AG04449 (cell line): ENCODE measurements around the gene TMEM186.

ENCODE experiments used
- CTCF ChIA-PET: fragments of 350-600 bp; formaldehyde crosslinking; extraction: SDS; loops from one replicate; lab custom pipeline; 2021; ENCODE audit warnings: antibody characterized with exemption; lab: Yijun Ruan, JAX
- POLR2A ChIA-PET: fragments of 400-600, 350-600 bp; formaldehyde crosslinking; extraction: SDS; loops from one replicate; lab custom pipeline; 2020; ENCODE audit warnings: antibody characterized with exemption, inconsistent platforms; lab: Yijun Ruan, JAX
- DNase-seq: peaks from one replicate; pipeline ENCODE4 v3.0.0-alpha.2; 2010; ENCODE audit warnings: low read depth, low spot score
- H3K4me3 ChIP-seq: 2 replicates; pipeline ENCODE4 v1.5.1; 2011; ENCODE audit warnings: low read depth, mild to moderate bottlenecking, control low read depth, low read length
- TF ChIP-seq, protein P1 (sequence below): IDR thresholded peaks from one replicate; pipeline ENCODE4 v1.5.1; 2011; ENCODE audit warnings: mild to moderate bottlenecking, moderate library complexity, low read length, control low read depth, inconsistent platforms; ENCODE audit not compliant: insufficient read depth; ENCODE audit errors: missing control alignments

Gene TMEM186

DNA sequence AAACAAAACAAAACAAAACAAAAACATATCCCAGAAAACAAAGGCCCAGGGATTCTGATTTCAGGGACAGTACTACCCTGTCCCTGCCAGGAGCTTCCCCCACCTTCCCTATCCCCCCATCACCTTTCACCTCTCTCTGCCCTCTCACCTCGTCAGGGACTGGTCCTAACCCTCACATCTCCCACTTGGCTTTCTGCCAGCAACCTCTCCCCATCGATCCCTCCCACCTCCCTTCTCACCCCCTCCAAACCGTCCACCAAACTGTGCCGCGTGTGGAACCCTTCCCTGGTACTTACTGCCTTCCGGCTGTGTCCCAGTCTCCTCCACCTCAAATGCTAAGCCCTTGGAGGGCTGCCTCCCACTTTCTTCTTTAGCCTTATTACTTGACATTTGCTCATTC, 36.4 kb downstream of the TMEM186 start:
- no peak overlapping the region for H3K4me3 ChIP-seq
- CTCF ChIA-PET, result no interaction called here
- no peak for DNase-seq
- TF ChIP-seq, protein P1, sequence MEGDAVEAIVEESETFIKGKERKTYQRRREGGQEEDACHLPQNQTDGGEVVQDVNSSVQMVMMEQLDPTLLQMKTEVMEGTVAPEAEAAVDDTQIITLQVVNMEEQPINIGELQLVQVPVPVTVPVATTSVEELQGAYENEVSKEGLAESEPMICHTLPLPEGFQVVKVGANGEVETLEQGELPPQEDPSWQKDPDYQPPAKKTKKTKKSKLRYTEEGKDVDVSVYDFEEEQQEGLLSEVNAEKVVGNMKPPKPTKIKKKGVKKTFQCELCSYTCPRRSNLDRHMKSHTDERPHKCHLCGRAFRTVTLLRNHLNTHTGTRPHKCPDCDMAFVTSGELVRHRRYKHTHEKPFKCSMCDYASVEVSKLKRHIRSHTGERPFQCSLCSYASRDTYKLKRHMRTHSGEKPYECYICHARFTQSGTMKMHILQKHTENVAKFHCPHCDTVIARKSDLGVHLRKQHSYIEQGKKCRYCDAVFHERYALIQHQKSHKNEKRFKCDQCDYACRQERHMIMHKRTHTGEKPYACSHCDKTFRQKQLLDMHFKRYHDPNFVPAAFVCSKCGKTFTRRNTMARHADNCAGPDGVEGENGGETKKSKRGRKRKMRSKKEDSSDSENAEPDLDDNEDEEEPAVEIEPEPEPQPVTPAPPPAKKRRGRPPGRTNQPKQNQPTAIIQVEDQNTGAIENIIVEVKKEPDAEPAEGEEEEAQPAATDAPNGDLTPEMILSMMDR, result no peak
- POLR2A ChIA-PET, result no interaction called here

DNA sequence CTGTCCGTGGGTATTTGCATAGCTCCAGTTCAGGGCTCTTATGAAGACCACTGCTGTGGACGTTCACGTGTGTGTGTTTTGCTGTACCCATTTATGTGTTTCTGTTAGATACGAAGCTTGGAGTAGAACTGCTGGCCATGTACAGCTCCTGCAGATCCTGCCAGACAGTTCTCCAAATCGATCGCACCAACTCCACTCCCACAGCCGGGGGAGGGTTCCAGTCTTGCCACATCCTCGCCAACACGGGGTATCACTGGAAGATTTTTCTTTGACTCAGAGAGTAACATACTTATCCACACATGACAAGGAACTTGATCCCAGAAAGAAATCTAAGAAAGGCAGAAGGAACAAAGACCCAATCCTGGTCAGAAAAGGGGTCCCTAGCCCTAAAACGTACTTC, 37.4 kb downstream of the TMEM186 start:
- no peak for DNase-seq
- H3K4me3 ChIP-seq, result no peak overlapping the region
- ChIA-PET POLR2A (no interaction called here), CTCF (no interaction called here)
- TF ChIP-seq, protein P1, result no peak

DNA sequence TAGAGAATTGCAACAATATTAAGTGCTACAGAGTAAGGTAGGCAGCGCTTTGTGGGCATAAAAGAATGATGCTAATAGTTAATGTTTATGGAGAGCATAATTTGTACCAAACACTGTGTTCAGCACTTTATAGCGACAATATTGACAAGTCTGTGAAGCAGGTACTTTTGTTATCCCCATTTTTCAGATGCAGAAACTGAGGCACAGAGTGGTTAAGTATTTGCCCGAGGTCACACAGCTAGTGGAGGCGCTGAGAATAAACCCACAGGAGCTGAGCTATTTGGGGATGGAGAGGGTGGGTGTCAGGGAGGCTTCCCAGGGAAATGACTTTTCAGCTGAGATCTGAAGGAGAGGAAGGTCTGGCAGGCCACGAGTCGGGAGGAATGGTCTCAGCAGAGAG, 39.4 kb downstream of the TMEM186 start:
- ChIA-PET POLR2A (no interaction called here), CTCF (no interaction called here)
- H3K4me3 ChIP-seq, result no peak overlapping the region
- DNase-seq, result no peak
- TF ChIP-seq, protein P1, result no peak

DNA sequence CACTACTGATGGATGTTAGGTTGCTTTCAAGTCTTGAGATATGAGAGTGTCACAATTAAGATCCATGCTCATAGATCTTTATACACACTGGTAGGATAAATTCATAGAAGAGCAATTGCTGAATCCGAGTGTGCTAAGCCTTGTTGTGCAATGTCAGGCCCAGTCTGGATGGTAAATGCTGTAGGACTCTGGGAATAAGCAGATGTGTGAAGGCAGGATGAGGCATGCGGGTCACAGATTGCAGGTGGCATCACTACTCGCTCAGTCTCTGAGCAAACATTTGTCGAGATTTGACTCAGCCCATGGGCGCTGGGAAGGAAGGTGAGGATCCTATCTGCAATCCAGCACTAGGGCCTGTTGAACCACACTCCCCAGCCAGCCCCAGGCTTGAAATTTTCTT, 40.7 kb downstream of the TMEM186 start:
- TF ChIP-seq, protein P1, result no peak
- no peak overlapping the region for H3K4me3 ChIP-seq
- CTCF ChIA-PET, result no interaction called here
- no peak for DNase-seq
- POLR2A ChIA-PET, result no interaction called here

DNA sequence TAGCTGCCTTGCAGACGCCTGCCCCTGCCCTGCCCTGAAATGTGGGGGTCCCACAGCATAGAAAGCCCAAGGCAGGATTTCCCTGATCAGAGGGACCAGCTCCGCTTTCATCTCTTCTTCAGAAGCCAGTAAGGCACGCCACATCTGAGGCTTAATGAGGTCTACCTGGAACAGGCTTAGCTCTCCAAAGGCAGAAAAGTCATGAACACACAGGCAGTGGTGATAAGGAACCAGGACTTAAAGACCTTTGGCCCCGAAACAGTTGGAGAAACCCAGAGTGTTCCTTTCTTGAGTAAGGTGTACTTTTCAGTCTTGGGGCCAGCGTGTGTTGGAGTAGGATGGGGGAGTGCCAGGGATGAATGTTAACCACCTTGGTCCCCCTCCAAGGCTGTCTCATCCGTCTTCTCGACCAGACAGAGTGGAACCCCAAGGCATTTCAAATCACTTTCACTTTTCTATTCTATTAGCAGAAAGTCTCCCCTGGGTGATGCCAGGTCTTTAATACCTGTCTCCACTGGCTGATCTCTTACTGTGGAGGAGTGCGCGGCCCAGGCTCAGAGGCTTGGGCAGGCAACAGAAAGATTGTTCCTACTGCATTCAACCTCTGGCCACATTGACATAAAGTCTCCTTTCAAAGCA, 43.9 kb downstream of the TMEM186 start:
- H3K4me3 ChIP-seq, result no peak overlapping the region
- TF ChIP-seq, protein P1, result no peak
- DNase-seq, result no peak
- ChIA-PET POLR2A (no interaction called here), CTCF (interaction anchor here (1.1 kb wide), 1 partner anchor 92 kb away, joined by 3 read pairs; no protein-coding TSS in a partner anchor)

DNA sequence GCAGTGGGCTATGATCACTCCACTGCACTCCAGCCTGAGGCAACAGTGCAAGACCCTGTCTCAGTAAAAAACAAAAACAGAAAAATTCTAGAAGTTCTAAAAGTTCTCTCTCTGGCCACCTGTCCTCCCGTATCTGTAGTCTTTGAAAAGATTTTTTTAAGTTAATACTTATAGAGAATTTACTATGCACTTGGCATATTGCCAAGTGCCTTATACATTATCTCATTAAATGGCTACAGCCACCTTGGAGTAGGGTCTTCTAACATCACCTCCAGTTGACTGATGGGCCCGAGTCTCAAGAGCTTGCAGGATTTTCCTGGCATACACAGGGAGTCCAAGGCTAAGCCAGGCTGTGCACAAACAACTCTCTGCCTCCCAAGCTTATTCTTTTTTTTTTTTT, 44.7 kb downstream of the TMEM186 start:
- no peak overlapping the region for H3K4me3 ChIP-seq
- POLR2A ChIA-PET, result no interaction called here
- TF ChIP-seq, protein P1, result no peak
- DNase-seq, result no peak
- CTCF ChIA-PET, result interaction anchor here (1.5 kb wide), 1 partner anchor 54 kb away, joined by 3 read pairs; no protein-coding TSS in a partner anchor
